Measurements from ENCODE around the gene MEGF11.
A peak's percentile ranks its signal among the peaks of the same experiment; 100 is the strongest.

MEGF11 gene

DNA sequence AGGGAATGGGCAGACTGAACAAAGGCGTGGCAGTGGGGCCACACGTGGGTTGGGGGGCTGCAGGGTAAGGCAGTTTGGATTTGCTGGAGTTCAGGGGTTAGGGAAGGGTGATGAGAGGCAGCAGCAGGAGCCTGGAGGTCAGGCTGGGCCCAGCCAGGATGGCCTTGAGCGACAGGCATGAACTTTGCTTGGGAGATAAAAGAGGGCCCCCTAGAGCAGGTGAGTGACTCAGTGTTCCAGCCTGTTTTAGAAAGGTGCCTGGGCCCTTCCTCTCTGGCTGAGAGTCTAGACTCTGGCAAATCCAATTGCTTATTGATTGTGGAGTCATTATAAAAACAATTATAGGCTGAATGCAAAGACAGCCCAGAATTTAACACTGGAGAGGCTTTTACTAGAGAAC is 309.1 kb downstream of the MEGF11 start:
- TF ChIP-seq CTCF (conservative IDR thresholded peaks at IDR 0.05; ENCODE audit: low read length), result no peak
- H3K4me3 ChIP-seq (ENCODE audit: low read length), result no peak overlapping the region
- DNase-seq (ENCODE audit: low read depth), result no peak

GRCh38 chr15:65942436-65942835 is 311.1 kb downstream of the MEGF11 start:
- no peak for TF ChIP-seq CTCF (conservative IDR thresholded peaks at IDR 0.05; ENCODE audit: low read length)
- DNase-seq (ENCODE audit: low read depth), result no peak
- no peak overlapping the region for H3K4me3 ChIP-seq (ENCODE audit: low read length)

DNA sequence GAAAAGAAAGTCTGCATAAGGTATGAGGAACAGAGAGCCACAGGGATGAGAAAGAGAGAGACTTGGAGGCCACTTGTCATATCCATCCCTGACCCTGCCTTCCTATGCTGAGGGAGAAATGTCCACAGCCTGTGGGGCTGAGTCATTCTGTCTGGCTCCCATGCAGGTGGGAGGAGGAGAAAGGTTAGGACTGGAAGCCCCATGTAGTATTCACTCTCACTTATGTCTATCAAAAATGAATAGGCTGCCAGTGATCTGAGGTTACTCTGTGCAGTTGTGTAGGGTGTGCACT is 313.0 kb downstream of the MEGF11 start:
- no peak for TF ChIP-seq CTCF (conservative IDR thresholded peaks at IDR 0.05; ENCODE audit: low read length)
- DNase-seq (ENCODE audit: low read depth), result peak; percentile 13

GRCh38 chr15:65939901-65940617 is 313.5 kb downstream of the MEGF11 start:
- no peak for TF ChIP-seq CTCF (conservative IDR thresholded peaks at IDR 0.05; ENCODE audit: low read length)
- peak; percentile 95 for DNase-seq (ENCODE audit: low read depth)
- no peak overlapping the region for H3K4me3 ChIP-seq (ENCODE audit: low read length)

More for the DNA sequence above, 313.0 kb downstream of the MEGF11 start:
- no peak overlapping the region for H3K4me3 ChIP-seq (ENCODE audit: low read length)

DNA sequence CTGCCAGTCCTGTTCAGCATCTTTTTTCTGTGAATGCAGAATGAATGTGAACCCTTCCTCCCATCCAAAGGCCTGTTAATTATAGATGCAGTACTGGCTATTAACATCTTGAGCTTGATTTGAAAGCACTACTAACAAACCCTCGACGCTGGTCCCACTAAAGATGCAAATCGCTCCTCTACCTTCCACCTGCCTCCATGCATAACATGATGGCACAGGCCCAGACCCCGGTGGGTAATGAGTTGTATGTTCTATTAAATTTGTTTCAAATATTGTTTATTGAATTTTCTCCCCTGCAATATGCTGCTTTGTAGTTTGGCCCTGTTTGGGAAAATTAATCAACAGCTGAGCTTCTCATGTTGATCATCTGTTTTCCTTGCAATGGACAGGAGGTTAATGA is 314.9 kb downstream of the MEGF11 start:
- TF ChIP-seq CTCF (conservative IDR thresholded peaks at IDR 0.05; ENCODE audit: low read length), result no peak
- DNase-seq (ENCODE audit: low read depth), result no peak
- H3K4me3 ChIP-seq (ENCODE audit: low read length), result no peak overlapping the region

GRCh38 chr15:65937476-65937875 is 316.1 kb downstream of the MEGF11 start:
- no peak for TF ChIP-seq CTCF (conservative IDR thresholded peaks at IDR 0.05; ENCODE audit: low read length)
- no peak overlapping the region for H3K4me3 ChIP-seq (ENCODE audit: low read length)
- no peak for DNase-seq (ENCODE audit: low read depth)

GRCh38 chr15:65937054-65937453 is 316.5 kb downstream of the MEGF11 start:
- no peak overlapping the region for H3K4me3 ChIP-seq (ENCODE audit: low read length)
- no peak for TF ChIP-seq CTCF (conservative IDR thresholded peaks at IDR 0.05; ENCODE audit: low read length)
- DNase-seq (ENCODE audit: low read depth), result no peak

Data from AG10803 (cell line).